Gastroesophageal sphincter (tissue), 4 donors: ENCODE data around the gene CASP1. TPM values are rescaled to one million over a fixed set of nuclear protein-coding genes. Genes with fewer than 3 reads are reported as not detected.
"Not testable (repeated sequence)": the region's sequence is repeated elsewhere in the genome, so short reads cannot be mapped to it uniquely, and the experiment has no call there.

Source experiments
- ATAC-seq: fragments of 150-250 bp; one replicate; pipeline ENCODE4 v1.9.1; 2016; ENCODE audit warnings: mild to moderate bottlenecking, moderate library complexity
- H3K27ac ChIP-seq, 4 donors: fragments of 200-600 bp; sonication (generic) in 3 of 4; 1 replicate in 3 of 4; 2 replicates in 1 of 4; pipeline ENCODE4 v1.5.1; 2016 to 2019
- H3K27me3 ChIP-seq: fragments of 200-600 bp; sonication (generic); one replicate; pipeline ENCODE4 v1.5.1; 2019
- H3K36me3 ChIP-seq, 2 donors: fragments of 200-600 bp; sonication (generic); one replicate each; pipeline ENCODE4 v1.5.1; 2019; ENCODE audit warnings: control low read depth in 1 of 2
- H3K4me1 ChIP-seq, 3 donors: fragments of 200-600 bp; sonication (generic); 1 replicate in 2 of 3; 2 replicates in 1 of 3; pipeline ENCODE4 v1.5.1; 2016 to 2019; ENCODE audit warnings: control low read depth in 2 of 3
- H3K4me3 ChIP-seq, 2 donors: fragments of 200-600 bp; sonication (generic); one replicate each; pipeline ENCODE4 v1.5.1; 2019; ENCODE audit warnings: mild to moderate bottlenecking in 1 of 2, moderate library complexity in 1 of 2
- H3K9me3 ChIP-seq, 3 donors: fragments of 200-600 bp; sonication (generic); one replicate each; pipeline ENCODE4 v1.5.1; 2017 to 2019; ENCODE audit warnings: control low read depth in 2 of 3
- EP300 ChIP-seq: sonication (generic); formaldehyde crosslinking; IDR thresholded peaks from one replicate; pipeline ENCODE4 v1.6.1; 2017; ENCODE audit warnings: antibody characterized with exemption, mild to moderate bottlenecking
- POLR2A ChIP-seq, 2 donors: fragments of 450-650 bp; IDR thresholded peaks; one replicate each; pipeline ENCODE4 v1.6.1; 2017; ENCODE audit warnings: antibody characterized with exemption in 2 of 2, mild to moderate bottlenecking in 2 of 2, moderate library complexity in 1 of 2
- POLR2AphosphoS5 ChIP-seq: sonication (generic); formaldehyde crosslinking; IDR thresholded peaks from one replicate; pipeline ENCODE4 v1.6.1; 2017; ENCODE audit warnings: antibody characterized with exemption
- WGBS, 2 donors: methylation state at CpG; one replicate each; pipeline ENCODE4 v1.1.5; 2018; ENCODE audit warnings: low coverage in 1 of 2; 5-methylcytosine and 5-hydroxymethylcytosine counted together
- total RNA-seq, 4 donors: library from RNA; depleted of rRNA; stranded (reverse); fragments of >200 nt; gene quantifications; one replicate each; pipeline ENCODE4 v1.1.0, GENCODE V29; 2016
- TF ChIP-seq, protein P1 (sequence below), 4 experiments: fragments of 200-600 bp in 2 of 4; fragments of 450-650 bp in 2 of 4; sonication (generic) in 1 of 4; IDR thresholded peaks; one replicate each; pipeline ENCODE4 v1.5.1; 2017 to 2019; ENCODE audit warnings: antibody characterized with exemption in 4 of 4, mild to moderate bottlenecking in 2 of 4, moderate library complexity in 2 of 4

The CASP1 gene
- total RNA-seq, 4 donors from 2014 or later, result 3.0 to 12.8 (median 7.3) TPM

- Histone ChIP-seq H3K9me3 (no peaks in the 10 kb centered on the region), H3K36me3 (no peaks in the 10 kb centered on the region), H3K4me3 (no peak overlapping the region), H3K4me1 (peaks cover 0 to 24% (median 3%) of the 10 kb centered on the region in 3 donors), H3K27ac (no peak overlapping the region), H3K27me3 (no peaks in the 10 kb centered on the region)
- 92% methylated on average over 1 of the region's 1 CpG; no CpG with 5 or more reads in 1 of the 2 donors for WGBS, 2 donors
- ATAC-seq, result no peak
- no peak for TF ChIP-seq POLR2AphosphoS5
- TF ChIP-seq, protein P1, sequence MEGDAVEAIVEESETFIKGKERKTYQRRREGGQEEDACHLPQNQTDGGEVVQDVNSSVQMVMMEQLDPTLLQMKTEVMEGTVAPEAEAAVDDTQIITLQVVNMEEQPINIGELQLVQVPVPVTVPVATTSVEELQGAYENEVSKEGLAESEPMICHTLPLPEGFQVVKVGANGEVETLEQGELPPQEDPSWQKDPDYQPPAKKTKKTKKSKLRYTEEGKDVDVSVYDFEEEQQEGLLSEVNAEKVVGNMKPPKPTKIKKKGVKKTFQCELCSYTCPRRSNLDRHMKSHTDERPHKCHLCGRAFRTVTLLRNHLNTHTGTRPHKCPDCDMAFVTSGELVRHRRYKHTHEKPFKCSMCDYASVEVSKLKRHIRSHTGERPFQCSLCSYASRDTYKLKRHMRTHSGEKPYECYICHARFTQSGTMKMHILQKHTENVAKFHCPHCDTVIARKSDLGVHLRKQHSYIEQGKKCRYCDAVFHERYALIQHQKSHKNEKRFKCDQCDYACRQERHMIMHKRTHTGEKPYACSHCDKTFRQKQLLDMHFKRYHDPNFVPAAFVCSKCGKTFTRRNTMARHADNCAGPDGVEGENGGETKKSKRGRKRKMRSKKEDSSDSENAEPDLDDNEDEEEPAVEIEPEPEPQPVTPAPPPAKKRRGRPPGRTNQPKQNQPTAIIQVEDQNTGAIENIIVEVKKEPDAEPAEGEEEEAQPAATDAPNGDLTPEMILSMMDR (IDR thresholded peaks at IDR 0.05), result no peak
- TF ChIP-seq POLR2A (IDR thresholded peaks at IDR 0.05), result no peak
- TF ChIP-seq EP300, result no peak
Observed at GRCh38 chr11:105049481-105049880, 14.5 kb upstream of the CASP1 start.

- Histone ChIP-seq H3K4me1 (peaks cover 0 to 24% (median 3%) of the 10 kb centered on the region in 3 donors), H3K36me3 (no peaks in the 10 kb centered on the region), H3K9me3 (no peaks in the 10 kb centered on the region), H3K27me3 (no peaks in the 10 kb centered on the region), H3K4me3 (no peak overlapping the region), H3K27ac (peak overlapping the region in 3 of 4 donors; percentile 26 to 62 (median 34))
- peak; percentile 84 for ATAC-seq
- 21 to 34% methylated on average over 8 of the region's 8 CpGs for WGBS, 2 donors
- no peak for TF ChIP-seq POLR2A (IDR thresholded peaks at IDR 0.05)
- TF ChIP-seq POLR2AphosphoS5, result peak; percentile 92
Observed at GRCh38 chr11:105046898-105047579, 12.1 kb upstream of the CASP1 start.

DNA sequence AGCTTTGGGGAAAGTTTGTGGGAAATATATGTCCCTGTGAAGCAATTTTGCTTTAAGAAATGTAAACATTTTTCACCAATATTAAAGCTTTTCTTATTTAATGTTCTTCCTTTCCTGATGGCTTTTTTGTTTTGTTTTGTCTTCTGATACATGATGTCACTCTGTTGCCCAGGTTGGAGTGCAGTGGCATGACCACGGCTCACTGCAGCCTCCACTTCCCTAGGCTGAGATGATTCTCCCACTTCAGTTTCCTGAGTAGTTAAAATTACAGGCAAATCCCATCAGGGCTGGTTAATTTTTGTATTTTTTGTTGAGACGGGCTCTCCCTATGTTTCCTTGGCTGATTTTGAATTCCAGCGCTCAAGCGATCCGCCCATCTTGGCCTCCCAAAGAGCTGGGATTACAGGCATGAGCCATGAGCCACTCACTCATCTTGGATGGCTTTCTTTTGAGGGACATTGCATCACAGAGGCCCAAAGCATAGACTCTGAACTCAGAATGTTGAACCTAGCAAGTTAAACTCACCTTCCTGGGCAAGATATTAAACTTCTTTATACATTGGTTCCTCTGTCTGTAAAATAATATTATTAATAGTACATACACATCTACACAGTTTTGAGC lies 10.8 kb upstream of the CASP1 start:
- Histone ChIP-seq H3K9me3 (no peaks in the 10 kb centered on the region), H3K27me3 (no peaks in the 10 kb centered on the region), H3K27ac (peak overlapping the region in 2 of 4 donors; percentile 15 to 62), H3K36me3 (no peaks in the 10 kb centered on the region), H3K4me1 (peaks cover 0 to 24% (median 3%) of the 10 kb centered on the region in 3 donors), H3K4me3 (peak overlapping the region in 1 of 2 donors; percentile 37)
- WGBS, 2 donors, result 69 to 88% methylated on average over 3 to 5 of the region's 5 CpGs
- peak; percentile 60 for ATAC-seq
- TF ChIP-seq EP300 (no peak), POLR2A (IDR thresholded peaks at IDR 0.05) (no peak)

GRCh38 chr11:105044557-105045524 lies 9.9 kb upstream of the CASP1 start, which contains the start of gene CARD16:
CARD16 (minus strand) TSS chr11:105045335; CDS start chr11:105045297, 38 bp downstream.
- peak within 1 kb of the TSS; percentile 27 to 37 for H3K4me3 ChIP-seq
- ATAC-seq, result peak; percentile 52
- H3K27me3 ChIP-seq, H3K36me3 ChIP-seq, H3K9me3 ChIP-seq: not testable (repeated sequence)
- 45 to 55% methylated on average over 2 to 5 of the region's 5 CpGs for WGBS, 2 donors
- H3K4me1 ChIP-seq, result peaks cover 0 to 24% (median 3%) of the 10 kb centered on the region in 3 donors
- H3K27ac ChIP-seq, result peak within 1 kb of the TSS in 3 of 4 donors; percentile 15 to 62 (median 57)

- Histone ChIP-seq H3K4me3 (no peak overlapping the region), H3K9me3 (no peaks in the 10 kb centered on the region), H3K27me3 (no peaks in the 10 kb centered on the region), H3K4me1 (peaks cover 0 to 19% (median 3%) of the 10 kb centered on the region in 3 donors), H3K36me3 (no peaks in the 10 kb centered on the region), H3K27ac (no peak overlapping the region)
- 33 to 89% methylated on average over 3 of the region's 3 CpGs for WGBS, 2 donors
- no peak for TF ChIP-seq EP300
- TF ChIP-seq, protein P1 (IDR thresholded peaks at IDR 0.05), result no peak
- ATAC-seq, result no peak
Observed at GRCh38 chr11:105042178-105042577, 7.2 kb upstream of the CASP1 start.

DNA sequence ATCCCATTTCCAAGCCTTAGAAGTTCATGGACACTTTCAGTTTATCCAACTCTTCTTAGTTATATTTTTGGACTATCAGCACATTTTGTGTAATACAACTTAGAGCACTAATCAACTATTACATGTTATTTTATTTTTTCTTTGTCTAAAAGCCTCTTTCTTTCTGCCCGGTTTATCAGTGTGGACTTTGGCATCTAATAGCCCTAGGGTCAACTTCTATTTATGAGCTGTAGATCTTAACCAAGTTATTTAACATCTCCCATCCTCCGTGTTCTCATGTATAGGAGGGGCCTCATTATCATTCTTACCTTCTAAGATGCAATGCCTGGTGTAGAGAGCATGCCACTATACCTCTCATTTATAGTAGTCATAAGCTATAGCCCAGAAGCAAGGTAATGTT lies 5.8 kb upstream of the CASP1 start:
- no peaks in the 10 kb centered on the region for H3K27me3 ChIP-seq
- ATAC-seq, result no peak
- no peaks in the 10 kb centered on the region for H3K9me3 ChIP-seq
- 69 to 86% methylated on average over 1 to 2 of the region's 2 CpGs for WGBS, 2 donors
- H3K27ac ChIP-seq, result no peak overlapping the region
- peaks cover 0 to 6% (median 0%) of the 10 kb centered on the region in 3 donors for H3K4me1 ChIP-seq
- no peak overlapping the region for H3K4me3 ChIP-seq
- TF ChIP-seq POLR2AphosphoS5, result no peak
- TF ChIP-seq, protein P1 (IDR thresholded peaks at IDR 0.05), result no peak
- no peak for TF ChIP-seq EP300
- no peak for TF ChIP-seq POLR2A (IDR thresholded peaks at IDR 0.05)
- H3K36me3 ChIP-seq, result no peaks in the 10 kb centered on the region

- peak overlapping the region in 3 of 4 donors; percentile 63 to 76 (median 70) for H3K27ac ChIP-seq
- peak overlapping the region; percentile 31 to 42 for H3K4me3 ChIP-seq
- ATAC-seq, H3K9me3 ChIP-seq, H3K4me1 ChIP-seq, H3K27me3 ChIP-seq: not testable (repeated sequence)
- 46 to 54% methylated on average over 2 of the region's 2 CpGs for WGBS, 2 donors
- H3K36me3 ChIP-seq, result peaks cover 0 to 12% of the 10 kb centered on the region in 2 donors
Observed at GRCh38 chr11:105034388-105034787, 556 bp downstream of the CASP1 start.
